T-helper 22 cell (primary cell): ENCODE measurements around the gene KLHL33.

ENCODE experiments used
- DNase-seq: peaks from one replicate; pipeline ENCODE4 v3.0.0-alpha.2; 2020; ENCODE audit warnings: low read depth

KLHL33 gene, protein sequence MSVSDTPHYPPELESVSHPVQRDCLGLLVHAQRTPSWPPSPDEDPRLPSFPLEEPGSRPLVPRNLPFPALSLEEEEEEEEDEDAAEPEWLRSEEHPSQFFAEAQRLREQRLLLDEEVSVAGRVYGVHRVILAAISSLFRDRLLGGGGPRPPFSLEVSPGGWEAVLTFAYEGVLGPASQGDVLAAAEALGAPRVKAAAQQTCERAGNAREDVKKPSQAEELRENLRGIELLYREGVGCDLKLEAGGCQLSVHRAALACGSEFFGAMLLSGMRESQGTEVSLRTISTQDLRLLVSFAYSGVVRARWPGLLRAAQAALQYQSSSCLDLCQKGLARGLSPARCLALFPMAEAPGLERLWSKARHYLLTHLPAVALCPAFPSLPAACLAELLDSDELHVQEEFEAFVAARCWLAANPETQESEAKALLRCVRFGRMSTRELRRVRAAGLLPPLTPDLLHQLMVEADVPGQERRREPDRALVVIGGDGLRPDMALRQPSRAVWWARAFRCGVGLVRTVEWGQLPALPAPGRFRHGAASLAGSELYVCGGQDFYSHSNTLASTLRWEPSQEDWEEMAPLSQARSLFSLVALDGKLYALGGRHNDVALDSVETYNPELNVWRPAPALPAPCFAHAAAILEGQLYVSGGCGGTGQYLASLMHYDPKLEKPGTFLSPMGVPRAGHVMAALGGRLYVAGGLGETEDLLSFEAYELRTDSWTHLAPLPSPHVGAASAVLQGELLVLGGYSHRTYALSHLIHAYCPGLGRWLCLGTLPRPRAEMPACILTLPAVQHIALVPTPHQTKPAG

GRCh38 chr14:20435582-20436362, at the start of gene KLHL33:
KLHL33 (minus strand) TSS chr14:20436166; CDS start chr14:20435811, 355 bp downstream.
- DNase-seq = no peak

DNA sequence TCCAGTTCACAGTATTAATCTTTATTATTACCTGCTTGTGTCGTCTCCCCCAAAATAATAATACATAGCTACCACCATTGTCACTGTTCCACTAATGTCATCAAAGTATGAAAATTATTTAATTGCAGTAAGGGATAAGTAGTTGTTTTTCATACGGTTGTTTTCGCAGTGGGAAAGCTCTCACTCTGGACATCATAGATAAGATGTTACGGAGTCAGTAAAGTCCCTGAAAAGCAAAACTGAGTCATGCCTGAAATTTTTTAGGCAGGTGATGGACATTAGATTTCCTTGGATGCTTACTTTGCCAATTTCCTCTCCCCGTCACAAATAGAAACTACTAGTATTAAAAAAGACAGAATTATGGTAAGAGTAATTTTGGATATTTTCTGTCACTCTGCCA, 46.4 kb upstream of the KLHL33 start:
- DNase-seq = no peak

- DNase-seq = no peak
These were observed 42.9 kb upstream of the KLHL33 start for GRCh38 chr14:20478894-20479293.

DNA sequence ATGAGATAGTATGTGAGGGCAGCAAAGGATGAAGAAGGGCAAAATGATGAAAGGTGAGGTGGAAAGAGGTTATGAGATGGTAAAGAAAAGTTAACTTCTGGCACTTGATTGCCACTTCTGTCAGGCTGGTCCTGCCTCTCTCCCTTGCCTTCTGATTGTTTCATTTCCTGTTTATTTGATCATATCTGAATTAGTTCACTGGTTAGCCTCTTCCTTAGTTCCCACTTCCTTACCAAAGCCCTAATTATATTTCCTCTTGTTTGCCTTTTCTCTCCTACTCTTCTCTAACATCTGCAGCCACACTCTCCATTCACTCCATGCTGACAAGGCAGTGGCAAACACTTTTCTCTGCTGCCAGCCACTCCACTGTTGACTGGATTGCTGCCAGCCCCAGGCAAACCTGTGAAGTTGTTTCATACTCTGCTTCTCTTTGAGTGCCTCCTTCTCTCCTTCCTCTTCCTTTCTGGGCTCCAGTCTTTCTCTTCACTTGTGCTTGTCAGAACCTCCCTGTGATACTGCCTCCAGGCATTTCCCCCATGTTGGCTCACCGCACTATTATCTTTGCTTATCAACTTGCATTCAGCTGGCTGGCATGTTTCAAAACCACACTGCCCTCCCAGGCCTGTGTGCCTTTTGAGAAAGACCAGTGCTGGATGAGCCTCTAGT, 41.4 kb upstream of the KLHL33 start:
- DNase-seq = peak; percentile 20

- no peak for DNase-seq
These were observed 40.8 kb upstream of the KLHL33 start for GRCh38 chr14:20476776-20477175.

DNA sequence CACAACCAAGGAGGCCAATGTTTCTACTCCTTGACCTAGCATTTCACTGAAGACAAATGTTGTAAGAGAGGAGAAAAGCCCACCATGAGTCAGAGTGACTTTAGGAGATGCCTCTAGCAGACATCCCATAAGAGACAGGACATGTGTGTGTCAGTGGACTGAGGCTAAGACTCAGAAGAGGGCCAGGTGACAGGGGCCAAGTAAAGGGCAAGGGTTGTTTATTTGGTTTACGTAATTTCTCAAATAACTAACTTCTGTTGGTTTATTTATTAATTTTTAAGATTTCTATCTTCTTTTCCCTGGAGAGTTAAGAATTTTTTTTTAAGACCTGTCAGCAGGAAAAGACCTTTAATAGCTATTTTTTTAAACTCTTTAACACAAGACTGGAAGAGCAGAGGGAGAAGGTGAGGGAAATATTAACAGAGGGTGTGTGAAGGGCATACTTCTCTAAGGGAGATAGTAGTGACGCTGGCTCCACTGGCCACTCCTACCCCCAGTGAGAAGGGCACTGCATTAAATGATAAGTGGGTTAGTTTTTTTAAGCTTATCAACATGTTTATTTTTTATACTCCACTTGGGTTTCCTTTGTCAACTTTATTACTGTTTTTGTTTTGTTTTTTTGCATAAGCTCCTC, 36.7 kb upstream of the KLHL33 start:
- DNase-seq = no peak

GRCh38 chr14:20470603-20470901, 34.6 kb upstream of the KLHL33 start:
- DNase-seq = no peak

DNA sequence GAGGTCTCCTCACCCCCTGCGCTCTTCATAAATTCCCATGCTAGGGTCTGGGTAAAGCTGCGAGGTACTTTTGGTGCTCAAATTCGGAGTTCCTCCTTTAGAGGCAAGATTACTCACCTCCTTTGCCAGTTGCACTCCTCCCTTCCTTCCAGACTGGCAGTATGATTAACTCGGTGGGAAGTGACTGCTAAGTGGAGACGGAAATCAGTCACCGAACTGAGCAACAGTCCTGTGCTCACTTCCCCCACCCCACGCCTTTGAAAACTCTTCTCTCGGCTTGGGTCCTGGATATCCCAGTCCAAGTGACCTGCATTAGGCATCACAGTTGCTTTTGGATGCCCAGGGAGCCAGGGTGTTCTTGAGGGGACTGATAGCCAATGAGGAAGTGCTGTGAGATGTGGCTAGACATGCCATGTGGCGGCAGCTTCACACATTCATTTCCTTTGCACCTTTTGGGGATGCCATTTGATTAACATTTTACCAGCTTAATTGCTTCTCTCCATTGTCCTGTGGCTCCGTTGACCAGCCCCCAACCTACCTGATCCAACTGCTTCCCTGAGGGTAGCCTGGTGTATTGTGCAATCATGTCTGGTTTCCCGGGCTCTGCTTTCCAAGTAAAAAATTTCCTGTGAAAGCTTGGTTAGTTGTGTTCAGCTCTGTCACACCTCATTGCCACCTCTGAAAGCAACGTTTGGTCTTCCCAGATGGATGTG, 34.1 kb upstream of the KLHL33 start:
- DNase-seq = peak; percentile 51

DNA sequence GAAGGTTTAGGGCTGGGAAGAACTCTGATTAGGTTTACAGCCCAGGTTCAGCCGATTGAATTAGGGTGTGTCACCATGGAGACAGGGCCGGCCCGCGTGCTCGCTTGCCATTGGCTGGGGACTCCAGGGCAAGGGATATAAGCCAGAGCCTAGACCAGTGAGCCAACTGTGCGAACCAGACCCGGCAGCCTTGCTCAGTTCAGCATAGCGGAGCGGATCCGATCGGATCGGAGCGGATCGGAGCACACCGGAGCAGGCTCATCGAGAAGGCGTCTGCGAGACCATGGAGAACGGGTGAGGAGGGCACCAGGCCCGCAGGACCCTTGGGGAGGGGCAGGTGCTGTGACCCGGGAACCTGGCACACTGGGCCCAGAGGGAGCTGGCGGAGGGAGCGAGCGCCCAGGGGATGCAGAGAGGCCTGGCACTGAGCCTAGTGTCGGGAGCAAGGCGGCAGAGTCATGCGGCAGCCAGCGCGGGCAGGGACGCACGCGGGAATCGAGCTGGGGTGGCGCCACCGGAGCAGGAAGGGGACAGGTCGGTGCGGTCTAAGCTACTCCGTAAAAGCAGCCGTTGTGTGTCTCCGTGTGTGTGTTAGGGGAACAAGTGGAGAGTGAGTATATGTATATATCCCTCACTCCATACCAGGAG, 33.4 kb upstream of the KLHL33 start, which contains the start of gene PNP:
Gene PNP, plus strand, starts transcription at position 165 of the 648 bp plus-strand sequence. Its CDS starts 119 bp downstream, at position 284.
- peak; percentile 80 for DNase-seq

- no peak for DNase-seq
These were observed 32.8 kb upstream of the KLHL33 start for GRCh38 chr14:20468764-20469241.

- DNase-seq = peak; percentile 99
These were observed 25.5 kb upstream of the KLHL33 start, which contains the start of gene PIP4P1 for GRCh38 chr14:20461225-20462141. PIP4P1 (minus strand) TSS chr14:20461434; CDS start chr14:20461325, 109 bp downstream.

DNA sequence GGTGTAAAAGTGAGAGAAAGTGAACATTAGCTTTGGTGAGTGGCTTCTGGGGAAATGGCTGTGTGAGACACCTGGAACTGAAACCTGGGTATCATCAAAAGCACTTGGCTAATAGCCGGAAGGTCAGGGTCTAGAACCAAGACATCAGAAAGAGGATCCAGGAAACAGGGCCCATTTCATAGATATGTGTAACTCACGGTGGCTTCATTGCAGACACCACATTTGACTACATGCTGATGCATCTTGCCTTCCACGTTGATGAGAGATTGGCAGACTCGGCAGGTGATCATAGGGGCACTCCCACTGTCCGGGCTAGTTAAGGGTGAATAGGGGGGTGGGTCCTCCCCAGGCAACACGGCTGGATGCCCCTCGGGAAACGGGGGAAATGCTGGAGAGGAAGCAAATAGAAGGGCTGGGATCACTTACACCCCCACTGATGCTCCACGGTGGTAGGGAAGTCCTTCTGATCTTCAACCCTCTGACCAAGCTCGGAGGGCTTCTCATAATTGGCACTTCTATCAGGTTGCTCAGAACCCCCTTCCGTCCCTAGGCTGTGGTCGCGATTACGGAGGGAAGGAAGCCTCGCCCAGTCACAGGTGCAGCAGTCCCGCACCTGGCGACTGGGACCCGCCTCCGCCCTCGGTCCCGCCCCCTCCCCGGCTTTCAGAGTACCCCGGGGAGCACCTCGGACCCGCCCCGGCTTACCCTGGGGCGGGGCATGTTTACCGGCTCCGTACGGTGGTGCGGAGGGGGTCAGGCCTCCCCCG, 24.7 kb upstream of the KLHL33 start:
- DNase-seq = peak; percentile 67

DNA sequence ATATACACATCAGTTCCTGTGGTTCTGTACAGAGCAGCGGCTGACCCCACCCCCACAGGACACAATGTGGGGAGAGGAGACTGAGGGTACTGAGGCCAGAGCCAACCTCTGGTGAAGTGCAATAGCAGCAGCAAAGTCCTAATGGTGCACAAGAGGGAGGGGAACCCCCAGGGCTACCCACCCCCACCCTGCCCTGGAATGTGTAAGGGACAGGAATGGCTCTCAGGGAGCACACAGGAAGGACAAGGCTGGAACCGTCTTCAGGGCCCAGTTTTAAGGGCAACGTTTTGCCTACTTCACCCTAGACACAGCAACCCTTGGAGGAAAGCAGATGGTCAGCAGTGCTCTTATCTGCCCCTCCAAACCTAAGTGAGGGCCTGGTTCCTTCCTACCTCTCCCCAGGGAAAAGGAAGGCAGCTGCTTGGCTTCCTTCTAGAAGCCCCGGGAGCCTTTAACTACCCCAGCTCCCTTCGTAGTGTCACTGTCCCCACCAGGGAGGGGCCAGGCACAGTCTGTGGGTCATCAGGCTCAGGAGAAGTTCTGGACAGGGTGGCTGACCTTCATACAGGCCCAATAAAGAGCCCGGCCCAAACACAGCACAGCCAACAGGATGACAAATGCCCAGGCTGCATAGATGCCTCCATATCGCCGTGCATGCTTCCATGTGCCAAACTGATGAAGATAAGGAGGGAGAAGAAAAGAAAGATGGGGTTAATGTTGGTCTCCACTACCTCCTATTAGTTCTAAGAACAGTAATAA, 22.2 kb upstream of the KLHL33 start:
- DNase-seq = no peak

DNA sequence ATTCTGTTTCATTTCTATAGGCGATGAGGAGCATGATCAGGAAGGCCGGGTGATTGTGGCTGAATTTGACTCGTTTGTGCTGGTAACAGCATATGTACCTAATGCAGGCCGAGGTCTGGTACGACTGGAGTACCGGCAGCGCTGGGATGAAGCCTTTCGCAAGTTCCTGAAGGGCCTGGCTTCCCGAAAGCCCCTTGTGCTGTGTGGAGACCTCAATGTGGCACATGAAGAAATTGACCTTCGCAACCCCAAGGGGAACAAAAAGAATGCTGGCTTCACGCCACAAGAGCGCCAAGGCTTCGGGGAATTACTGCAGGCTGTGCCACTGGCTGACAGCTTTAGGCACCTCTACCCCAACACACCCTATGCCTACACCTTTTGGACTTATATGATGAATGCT, 21.0 kb upstream of the KLHL33 start:
- no peak for DNase-seq

GRCh38 chr14:20455355-20456300, 19.7 kb upstream of the KLHL33 start:
- peak; percentile 69 for DNase-seq
